Measurements from ENCODE around the gene ITGA5. TPM values are rescaled to one million over a fixed set of nuclear protein-coding genes. Genes with fewer than 3 reads are reported as not detected.
A peak's percentile ranks its signal among the peaks of the same experiment; 100 is the strongest.

ITGA5 gene
- total RNA-seq, 1 donor from 2014 or later = 102 TPM

DNA sequence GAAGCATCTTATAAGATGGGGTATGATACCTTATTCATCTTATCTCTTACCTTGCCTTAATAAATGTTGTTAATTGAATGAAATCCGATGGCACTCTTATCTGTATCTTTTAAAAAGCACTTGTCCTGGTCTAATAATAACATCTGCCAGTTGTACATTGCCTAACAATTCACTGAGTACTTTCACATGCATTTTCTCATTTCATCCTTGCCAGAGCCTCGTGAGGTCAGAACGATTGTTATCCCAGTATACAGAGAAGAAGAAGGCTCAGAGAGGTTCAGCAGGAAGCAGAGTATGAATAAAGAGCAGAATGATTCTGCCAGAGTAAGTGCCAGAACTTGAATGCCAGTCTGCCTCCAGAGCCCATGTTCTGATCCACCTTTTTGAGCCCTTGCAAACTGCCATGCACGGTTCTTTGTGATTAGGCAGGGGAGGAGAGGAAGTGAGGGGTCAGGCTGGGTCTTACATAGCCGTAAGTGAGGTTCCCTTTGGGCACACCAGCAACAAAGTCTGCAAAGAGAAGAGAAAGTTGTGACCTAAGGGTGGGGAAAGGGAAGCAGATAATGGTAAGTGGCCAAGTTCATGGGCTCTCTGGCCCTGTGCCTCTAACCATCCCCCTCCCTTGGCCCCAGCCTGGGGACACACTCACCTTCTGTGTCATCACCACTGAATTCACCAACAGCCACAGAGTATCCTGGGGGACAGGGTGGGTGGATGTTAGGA, 11.7 kb downstream of the ITGA5 start:
- DNase-seq = no peak
- H3K27ac ChIP-seq = no peak overlapping the region

DNA sequence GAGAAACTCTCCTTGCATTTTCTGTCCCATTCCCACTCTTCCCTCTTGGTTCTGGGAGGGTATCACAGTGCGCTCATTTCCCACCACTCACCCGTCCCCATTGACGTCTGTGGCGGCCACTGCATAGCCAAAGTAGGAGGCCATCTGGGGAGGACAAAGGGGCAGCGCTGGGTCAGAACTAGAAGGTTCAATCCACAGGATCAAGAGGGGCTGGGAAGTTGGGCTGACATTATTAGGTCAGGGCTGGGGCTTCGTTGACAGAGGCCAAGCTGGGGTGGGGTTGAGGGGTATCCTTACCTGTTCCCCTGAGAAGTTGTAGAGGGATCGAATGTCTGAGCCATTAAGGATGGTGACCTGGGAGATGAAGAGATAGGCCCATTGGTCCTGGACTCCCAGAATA, 13.5 kb downstream of the ITGA5 start:
- ATAC-seq = no peak
- peaks cover 83% of the 10 kb centered on the region for H3K36me3 ChIP-seq
- H3K4me3 ChIP-seq = no peak overlapping the region
- no peaks in the 10 kb centered on the region for H3K9me3 ChIP-seq
- TF ChIP-seq, protein P1, sequence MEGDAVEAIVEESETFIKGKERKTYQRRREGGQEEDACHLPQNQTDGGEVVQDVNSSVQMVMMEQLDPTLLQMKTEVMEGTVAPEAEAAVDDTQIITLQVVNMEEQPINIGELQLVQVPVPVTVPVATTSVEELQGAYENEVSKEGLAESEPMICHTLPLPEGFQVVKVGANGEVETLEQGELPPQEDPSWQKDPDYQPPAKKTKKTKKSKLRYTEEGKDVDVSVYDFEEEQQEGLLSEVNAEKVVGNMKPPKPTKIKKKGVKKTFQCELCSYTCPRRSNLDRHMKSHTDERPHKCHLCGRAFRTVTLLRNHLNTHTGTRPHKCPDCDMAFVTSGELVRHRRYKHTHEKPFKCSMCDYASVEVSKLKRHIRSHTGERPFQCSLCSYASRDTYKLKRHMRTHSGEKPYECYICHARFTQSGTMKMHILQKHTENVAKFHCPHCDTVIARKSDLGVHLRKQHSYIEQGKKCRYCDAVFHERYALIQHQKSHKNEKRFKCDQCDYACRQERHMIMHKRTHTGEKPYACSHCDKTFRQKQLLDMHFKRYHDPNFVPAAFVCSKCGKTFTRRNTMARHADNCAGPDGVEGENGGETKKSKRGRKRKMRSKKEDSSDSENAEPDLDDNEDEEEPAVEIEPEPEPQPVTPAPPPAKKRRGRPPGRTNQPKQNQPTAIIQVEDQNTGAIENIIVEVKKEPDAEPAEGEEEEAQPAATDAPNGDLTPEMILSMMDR (IDR thresholded peaks at IDR 0.05) = no peak
- no peaks in the 10 kb centered on the region for H3K27me3 ChIP-seq
- H3K4me1 ChIP-seq = peaks cover 8% of the 10 kb centered on the region
- intact Hi-C loops (cut with DNase I) = no loop called here
- no peak for DNase-seq
- H3K27ac ChIP-seq = no peak overlapping the region

More for the DNA sequence above, 11.7 kb downstream of the ITGA5 start:
- peak; percentile 42 for ATAC-seq
- intact Hi-C loops (cut with DNase I) = no loop called here
- Histone ChIP-seq H3K9me3 (no peaks in the 10 kb centered on the region), H3K27me3 (no peaks in the 10 kb centered on the region), H3K4me1 (peaks cover 24% of the 10 kb centered on the region), H3K4me3 (no peak overlapping the region), H3K36me3 (peaks cover 65% of the 10 kb centered on the region)
- TF ChIP-seq, protein P1 (IDR thresholded peaks at IDR 0.05) = no peak

DNA sequence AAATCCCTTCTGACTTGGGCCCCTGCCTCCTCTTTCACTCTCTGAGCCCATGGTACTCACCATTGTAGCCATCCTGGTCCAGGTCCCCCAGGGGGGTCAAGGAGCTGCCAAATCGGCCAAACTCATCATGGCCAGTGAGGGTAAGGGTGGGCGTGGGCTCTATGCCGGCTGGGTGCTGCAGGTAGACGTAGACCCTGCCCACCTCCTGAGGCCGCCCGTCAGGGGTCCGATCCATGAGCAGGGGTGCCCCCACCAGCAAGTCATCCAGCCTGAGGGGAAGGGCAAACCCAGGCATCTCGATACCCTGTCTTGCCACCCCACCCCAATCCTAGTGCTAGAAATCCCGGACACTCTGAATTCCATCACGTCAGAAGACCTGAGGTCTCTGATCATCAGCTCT, 14.0 kb downstream of the ITGA5 start:
- intact Hi-C loops (cut with DNase I) = no loop called here
- peaks cover 88% of the 10 kb centered on the region for H3K36me3 ChIP-seq
- H3K9me3 ChIP-seq = no peaks in the 10 kb centered on the region
- TF ChIP-seq, protein P1 (IDR thresholded peaks at IDR 0.05) = no peak
- H3K27me3 ChIP-seq = no peaks in the 10 kb centered on the region
- H3K27ac ChIP-seq = no peak overlapping the region
- H3K4me3 ChIP-seq = no peak overlapping the region
- DNase-seq (no peak), ATAC-seq (no peak)
- H3K4me1 ChIP-seq = peaks cover 4% of the 10 kb centered on the region

DNA sequence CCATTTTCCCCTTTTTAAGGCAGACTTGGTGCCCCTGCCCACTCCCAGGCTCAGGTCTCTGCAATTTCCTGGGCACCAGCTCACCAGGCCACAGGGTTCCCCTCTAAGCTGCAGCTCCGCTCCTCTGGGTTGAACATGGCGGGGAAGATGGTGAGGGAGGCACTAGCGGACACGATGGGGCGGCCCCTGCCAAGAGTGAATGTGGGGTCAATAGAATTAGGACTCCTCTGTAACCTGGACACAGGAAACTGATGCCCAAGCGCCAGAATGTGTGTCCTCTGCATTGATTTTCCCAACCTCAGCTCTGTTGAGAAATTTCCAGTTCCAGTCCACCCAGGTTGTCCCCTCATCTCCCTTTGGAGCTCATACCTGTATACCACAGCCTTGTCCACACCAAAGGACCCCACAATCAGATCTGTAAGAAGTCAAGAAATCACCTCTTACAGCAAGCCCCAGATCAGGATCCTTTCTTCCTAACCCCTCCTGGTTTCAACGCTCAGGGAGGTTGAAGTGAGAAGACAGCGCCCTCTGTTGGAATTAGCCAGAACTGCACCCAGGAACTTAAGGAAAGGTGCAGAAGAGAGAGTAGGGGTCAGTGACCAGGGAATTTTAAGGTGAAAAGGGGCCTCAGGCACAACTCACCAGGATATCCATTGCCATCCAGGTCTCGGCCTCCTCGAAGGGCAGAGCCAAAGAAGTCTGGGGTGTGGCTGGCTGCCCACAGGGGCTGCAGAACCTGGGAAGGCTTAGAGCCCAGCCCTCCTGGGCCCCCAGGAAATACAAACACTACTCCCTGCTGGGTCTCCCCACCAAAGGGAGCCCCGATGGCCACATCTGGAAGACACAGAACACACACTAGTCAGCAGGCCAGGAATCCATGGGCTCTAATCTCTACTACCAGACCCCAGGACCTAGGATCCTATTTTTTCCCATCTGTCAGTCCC, 14.7 kb downstream of the ITGA5 start:
- DNase-seq (no peak), ATAC-seq (peak; percentile 54)
- H3K4me3 ChIP-seq = no peak overlapping the region
- H3K27ac ChIP-seq = peak overlapping the region; percentile 6
- no peaks in the 10 kb centered on the region for H3K27me3 ChIP-seq
- H3K9me3 ChIP-seq = no peaks in the 10 kb centered on the region
- peaks cover 94% of the 10 kb centered on the region for H3K36me3 ChIP-seq
- TF ChIP-seq, protein P1 (IDR thresholded peaks at IDR 0.05) = peak; percentile 96
- peaks cover 4% of the 10 kb centered on the region for H3K4me1 ChIP-seq
- intact Hi-C loops (cut with DNase I) = no loop called here

DNA sequence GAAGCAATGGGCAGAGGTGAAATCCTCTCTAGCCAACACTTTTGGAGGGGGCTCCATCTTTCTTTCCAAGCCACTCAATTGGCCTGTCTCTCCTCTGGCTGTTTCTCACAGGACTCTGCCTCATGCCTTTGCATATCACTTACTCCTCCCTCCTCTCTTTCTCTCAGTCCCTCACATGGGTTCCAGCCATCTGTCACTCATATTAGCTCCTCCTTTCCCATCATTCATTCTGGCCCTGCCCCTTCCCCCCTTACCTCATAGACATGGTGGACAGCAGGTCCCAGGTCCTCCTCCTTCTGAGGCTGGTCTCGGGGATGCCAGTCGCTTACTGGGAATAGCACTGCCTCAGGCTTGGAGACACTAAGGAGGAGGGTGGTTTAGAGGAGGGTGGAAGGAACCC, 17.9 kb downstream of the ITGA5 start:
- Histone ChIP-seq H3K4me3 (no peak overlapping the region), H3K27me3 (no peaks in the 10 kb centered on the region), H3K9me3 (no peaks in the 10 kb centered on the region), H3K27ac (no peak overlapping the region), H3K36me3 (peaks cover 100% of the 10 kb centered on the region), H3K4me1 (no peaks in the 10 kb centered on the region)
- TF ChIP-seq, protein P1 (IDR thresholded peaks at IDR 0.05) = no peak
- intact Hi-C loops (cut with DNase I) = no loop called here
- DNase-seq (no peak), ATAC-seq (no peak)
